Measurements from ENCODE around the gene AP4M1. TPM values are rescaled to one million over a fixed set of nuclear protein-coding genes. Genes with fewer than 3 reads are reported as not detected.

Gene AP4M1
- 10 to 100 TPM; 26.3 to 31.5 TPM for total RNA-seq
- polyA plus RNA-seq (2013, experiment 1 of 2): 28.5 TPM
- 26.7 TPM for polyA plus RNA-seq (2013, experiment 2 of 2)
- long read RNA-seq, experiment 1, partial matches to known transcripts: 2 of 6 reads
- long read RNA-seq, experiment 1, other reads (novel, unspliced or antisense): 2 of 6 reads
- long read RNA-seq, experiment 2, transcript AP4M1-201 (15 exons, 1,817 nt): major isoform, 26 of 51 reads
- long read RNA-seq, experiment 2, partial matches to known transcripts: 5 of 51 reads
- long read RNA-seq, experiment 2, other reads (novel, unspliced or antisense): 15 of 51 reads
- long read RNA-seq, experiment 3, transcript AP4M1-201 (15 exons, 1,817 nt): major isoform, 117 of 189 reads
- long read RNA-seq, experiment 3, transcript AP4M1-206 (15 exons, 1,836 nt): minor isoform, 5 of 189 reads
- long read RNA-seq, experiment 3, transcript AP4M1-205 (14 exons, 1,814 nt): minor isoform, 9 of 189 reads
- long read RNA-seq, experiment 3, partial matches to known transcripts: 12 of 189 reads
- long read RNA-seq, experiment 3, other reads (novel, unspliced or antisense): 46 of 189 reads
- long read RNA-seq, experiment 4, transcript AP4M1-201 (15 exons, 1,817 nt): major isoform, 22 of 42 reads
- long read RNA-seq, experiment 4, partial matches to known transcripts: 1 of 42 reads
- long read RNA-seq, experiment 4, other reads (novel, unspliced or antisense): 16 of 42 reads

- H3K27ac ChIP-seq (ENCODE audit: low read depth, low read length): peak within 1 kb of the TSS; percentile 99
- H3K9ac ChIP-seq (ENCODE audit: extremely low read depth, low read length, poor library complexity, severe bottlenecking): peak within 1 kb of the TSS; percentile 100
- H3K4me1 Mint-ChIP-seq: peaks cover 17% of the 10 kb centered on the region
- 0% methylated on average over 59 to 80 of the region's 80 CpGs for WGBS, 2 experiments (ENCODE audit: insufficient coverage in 1 of 2, insufficient read length in 1 of 2)
- peaks cover 6% of the 10 kb centered on the region for H3K4me1 ChIP-seq (ENCODE audit: control insufficient read depth, insufficient read depth, low read length)
- peak within 1 kb of the TSS; percentile 89 for H3K4me3 Mint-ChIP-seq
- H3K27ac Mint-ChIP-seq: peak within 1 kb of the TSS; percentile 97
- peak within 1 kb of the TSS; percentile 92 for H3K4me3 ChIP-seq (ENCODE audit: low read length)
- peak; percentile 99 for DNase-seq
- peaks cover 62% of the 10 kb centered on the region for H3K36me3 Mint-ChIP-seq (ENCODE audit: low read depth)
- H3K36me3 ChIP-seq (ENCODE audit: control insufficient read depth, insufficient read depth, low read length): peaks cover 51% of the 10 kb centered on the region
- no peaks in the 10 kb centered on the region for H3K27me3 ChIP-seq (ENCODE audit: control insufficient read depth, insufficient read depth, low read length, poor library complexity, severe bottlenecking)
- H3K9me3 ChIP-seq (ENCODE audit: control insufficient read depth, low read length): no peaks in the 10 kb centered on the region
- H3K27me3 Mint-ChIP-seq (ENCODE audit: insufficient read depth): no peaks in the 10 kb centered on the region
- H3K9me3 Mint-ChIP-seq: no peaks in the 10 kb centered on the region
- TF ChIP-seq CTCF (conservative IDR thresholded peaks at IDR 0.05): no peak
Measured at GRCh38 chr7:100101016-100101862, at the start of gene AP4M1, which contains the start of gene MCM7. TSS of gene AP4M1 (plus strand) at chr7:100101643. CDS start at chr7:100101715, 72 bp downstream. TSS of gene MCM7 (minus strand) at chr7:100101397. CDS start at chr7:100101294, 103 bp downstream.

GRCh38 chr7:100053215-100053614 lies 48.2 kb upstream of the AP4M1 start:
- H3K9ac ChIP-seq (ENCODE audit: extremely low read depth, low read length, poor library complexity, severe bottlenecking): no peak overlapping the region
- H3K27ac Mint-ChIP-seq: no peak overlapping the region
- peak; percentile 61 for TF ChIP-seq CTCF (conservative IDR thresholded peaks at IDR 0.05)
- H3K27me3 Mint-ChIP-seq (ENCODE audit: insufficient read depth): no peaks in the 10 kb centered on the region
- peaks cover 2% of the 10 kb centered on the region for H3K9me3 Mint-ChIP-seq
- no peak overlapping the region for H3K4me3 Mint-ChIP-seq
- no peak overlapping the region for H3K4me3 ChIP-seq (ENCODE audit: low read length)
- H3K27ac ChIP-seq (ENCODE audit: low read depth, low read length): no peak overlapping the region
- peaks cover 1% of the 10 kb centered on the region for H3K4me1 Mint-ChIP-seq
- no peaks in the 10 kb centered on the region for H3K9me3 ChIP-seq (ENCODE audit: control insufficient read depth, low read length)
- peaks cover 31% of the 10 kb centered on the region for H3K36me3 ChIP-seq (ENCODE audit: control insufficient read depth, insufficient read depth, low read length)
- no peaks in the 10 kb centered on the region for H3K27me3 ChIP-seq (ENCODE audit: control insufficient read depth, insufficient read depth, low read length, poor library complexity, severe bottlenecking)
- WGBS, 2 experiments (ENCODE audit: insufficient coverage in 1 of 2, insufficient read length in 1 of 2): 87 to 94% methylated on average over 2 to 3 of the region's 3 CpGs
- H3K36me3 Mint-ChIP-seq (ENCODE audit: low read depth): peaks cover 34% of the 10 kb centered on the region
- DNase-seq: peak; percentile 70
- no peaks in the 10 kb centered on the region for H3K4me1 ChIP-seq (ENCODE audit: control insufficient read depth, insufficient read depth, low read length)

- Mint-ChIP-seq H3K27ac (no peak overlapping the region), H3K4me3 (no peak overlapping the region), H3K36me3 (ENCODE audit: low read depth) (peaks cover 63% of the 10 kb centered on the region), H3K9me3 (no peaks in the 10 kb centered on the region), H3K4me1 (no peaks in the 10 kb centered on the region), H3K27me3 (ENCODE audit: insufficient read depth) (no peaks in the 10 kb centered on the region)
- no peak overlapping the region for H3K9ac ChIP-seq (ENCODE audit: extremely low read depth, low read length, poor library complexity, severe bottlenecking)
- no peak for DNase-seq
- no peak overlapping the region for H3K4me3 ChIP-seq (ENCODE audit: low read length)
- TF ChIP-seq CTCF (conservative IDR thresholded peaks at IDR 0.05): no peak
- H3K27me3 ChIP-seq (ENCODE audit: control insufficient read depth, insufficient read depth, low read length, poor library complexity, severe bottlenecking): no peaks in the 10 kb centered on the region
- H3K27ac ChIP-seq (ENCODE audit: low read depth, low read length): no peak overlapping the region
- H3K4me1 ChIP-seq (ENCODE audit: control insufficient read depth, insufficient read depth, low read length): no peaks in the 10 kb centered on the region
- peaks cover 63% of the 10 kb centered on the region for H3K36me3 ChIP-seq (ENCODE audit: control insufficient read depth, insufficient read depth, low read length)
- H3K9me3 ChIP-seq (ENCODE audit: control insufficient read depth, low read length): no peaks in the 10 kb centered on the region
- 95 to 100% methylated on average over 8 to 10 of the region's 10 CpGs for WGBS, 2 experiments (ENCODE audit: insufficient coverage in 1 of 2, insufficient read length in 1 of 2)
Measured at GRCh38 chr7:100057006-100057405, 44.4 kb upstream of the AP4M1 start.
